PFSK-1 (cell line): Measurements from ENCODE around the gene ERBB4.

Experiments
- POLR2AphosphoS5 ChIP-seq: IDR thresholded peaks from 2 replicates; pipeline ENCODE4 v1.6.1; 2012; ENCODE audit warnings: low read depth, mild to moderate bottlenecking, control low read depth, low read length, moderate library complexity
- SIN3A ChIP-seq: IDR thresholded peaks from 2 replicates; pipeline ENCODE4 v1.6.1; 2012; ENCODE audit warnings: mild to moderate bottlenecking, low read length, moderate library complexity, borderline replicate concordance; ENCODE audit not compliant: insufficient read depth
- TAF1 ChIP-seq: IDR thresholded peaks from 2 replicates; pipeline ENCODE4 v1.6.1; 2012; ENCODE audit warnings: low read length, control low read depth, borderline replicate concordance; ENCODE audit not compliant: insufficient read depth
- TF ChIP-seq, protein P1 (sequence below), 2 experiments: IDR thresholded peaks; 2 replicates each; pipeline versions ENCODE4 v1.6.1 to v1.8.0; 2011 to 2012; ENCODE audit warnings: low read depth in 2 of 2, low read length in 2 of 2, control low read depth in 1 of 2, inconsistent platforms in 1 of 2, mild to moderate bottlenecking in 1 of 2, moderate library complexity in 1 of 2; ENCODE audit not compliant: insufficient read depth in 1 of 2

- TF ChIP-seq, protein P1, sequence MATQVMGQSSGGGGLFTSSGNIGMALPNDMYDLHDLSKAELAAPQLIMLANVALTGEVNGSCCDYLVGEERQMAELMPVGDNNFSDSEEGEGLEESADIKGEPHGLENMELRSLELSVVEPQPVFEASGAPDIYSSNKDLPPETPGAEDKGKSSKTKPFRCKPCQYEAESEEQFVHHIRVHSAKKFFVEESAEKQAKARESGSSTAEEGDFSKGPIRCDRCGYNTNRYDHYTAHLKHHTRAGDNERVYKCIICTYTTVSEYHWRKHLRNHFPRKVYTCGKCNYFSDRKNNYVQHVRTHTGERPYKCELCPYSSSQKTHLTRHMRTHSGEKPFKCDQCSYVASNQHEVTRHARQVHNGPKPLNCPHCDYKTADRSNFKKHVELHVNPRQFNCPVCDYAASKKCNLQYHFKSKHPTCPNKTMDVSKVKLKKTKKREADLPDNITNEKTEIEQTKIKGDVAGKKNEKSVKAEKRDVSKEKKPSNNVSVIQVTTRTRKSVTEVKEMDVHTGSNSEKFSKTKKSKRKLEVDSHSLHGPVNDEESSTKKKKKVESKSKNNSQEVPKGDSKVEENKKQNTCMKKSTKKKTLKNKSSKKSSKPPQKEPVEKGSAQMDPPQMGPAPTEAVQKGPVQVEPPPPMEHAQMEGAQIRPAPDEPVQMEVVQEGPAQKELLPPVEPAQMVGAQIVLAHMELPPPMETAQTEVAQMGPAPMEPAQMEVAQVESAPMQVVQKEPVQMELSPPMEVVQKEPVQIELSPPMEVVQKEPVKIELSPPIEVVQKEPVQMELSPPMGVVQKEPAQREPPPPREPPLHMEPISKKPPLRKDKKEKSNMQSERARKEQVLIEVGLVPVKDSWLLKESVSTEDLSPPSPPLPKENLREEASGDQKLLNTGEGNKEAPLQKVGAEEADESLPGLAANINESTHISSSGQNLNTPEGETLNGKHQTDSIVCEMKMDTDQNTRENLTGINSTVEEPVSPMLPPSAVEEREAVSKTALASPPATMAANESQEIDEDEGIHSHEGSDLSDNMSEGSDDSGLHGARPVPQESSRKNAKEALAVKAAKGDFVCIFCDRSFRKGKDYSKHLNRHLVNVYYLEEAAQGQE (IDR thresholded peaks at IDR 0.05; ENCODE audit: insufficient read depth in 1 of 2, low read depth in 2 of 2, low read length in 2 of 2) = no peak
- no peak for TF ChIP-seq POLR2AphosphoS5
- TF ChIP-seq TAF1 = no peak
- TF ChIP-seq SIN3A = no peak
These were observed 663.1 kb downstream of the ERBB4 start for GRCh38 chr2:211875488-211875887.
